ENCODE measurements around the gene ADD3. TPM values are rescaled to one million over a fixed set of nuclear protein-coding genes. Genes with fewer than 3 reads are reported as not detected.

ADD3 gene
- total RNA-seq, 2 donors from 2014 or later: 127 to 131 TPM

- intact Hi-C loops (cut with DNase I): no loop called here
- Histone ChIP-seq H3K9ac (ENCODE audit: low read depth in 2 of 2, low read length in 2 of 2) (no peak overlapping the region), H3K27ac (no peak overlapping the region), H3K27me3 (peaks cover 8% of the 10 kb centered on the region), H3K4me1 (peaks cover 12% of the 10 kb centered on the region), H3K4me3 (no peak overlapping the region), H3K36me3 (no peaks in the 10 kb centered on the region), H3K9me3 (no peaks in the 10 kb centered on the region)
- no peak for DNase-seq
- no peak for TF ChIP-seq CTCF (IDR thresholded peaks at IDR 0.05)
Observed at GRCh38 chr10:110169586-110169985, 161.8 kb downstream of the ADD3 start.

- no peak overlapping the region for H3K27ac ChIP-seq
- no peaks in the 10 kb centered on the region for H3K9me3 ChIP-seq
- H3K4me1 ChIP-seq: peaks cover 12% of the 10 kb centered on the region
- DNase-seq: no peak
- no peaks in the 10 kb centered on the region for H3K36me3 ChIP-seq
- no peak overlapping the region for H3K4me3 ChIP-seq
- peaks cover 8% of the 10 kb centered on the region for H3K27me3 ChIP-seq
- TF ChIP-seq CTCF (IDR thresholded peaks at IDR 0.05): no peak
- intact Hi-C loops (cut with DNase I): no loop called here
- H3K9ac ChIP-seq (ENCODE audit: low read depth in 2 of 2, low read length in 2 of 2): no peak overlapping the region
Observed at GRCh38 chr10:110170142-110170971, 162.6 kb downstream of the ADD3 start.

- intact Hi-C loops (cut with DNase I): no loop called here
Observed at GRCh38 chr10:110171032-110171431, 163.2 kb downstream of the ADD3 start.

GRCh38 chr10:110172155-110172554 is 164.4 kb downstream of the ADD3 start:
- Histone ChIP-seq H3K4me1 (peaks cover 12% of the 10 kb centered on the region), H3K9ac (ENCODE audit: low read depth in 2 of 2, low read length in 2 of 2) (no peak overlapping the region), H3K27me3 (peaks cover 8% of the 10 kb centered on the region), H3K4me3 (no peak overlapping the region), H3K27ac (no peak overlapping the region), H3K9me3 (no peaks in the 10 kb centered on the region), H3K36me3 (no peaks in the 10 kb centered on the region)
- intact Hi-C loops (cut with DNase I): no loop called here
- TF ChIP-seq CTCF (IDR thresholded peaks at IDR 0.05): no peak
- no peak for DNase-seq

More at GRCh38 chr10:110171032-110171431, 163.2 kb downstream of the ADD3 start:
- no peaks in the 10 kb centered on the region for H3K9me3 ChIP-seq
- H3K36me3 ChIP-seq: no peaks in the 10 kb centered on the region
- H3K27ac ChIP-seq: no peak overlapping the region
- DNase-seq: no peak
- H3K9ac ChIP-seq (ENCODE audit: low read depth in 2 of 2, low read length in 2 of 2): no peak overlapping the region
- no peak overlapping the region for H3K4me3 ChIP-seq
- no peak for TF ChIP-seq CTCF (IDR thresholded peaks at IDR 0.05)
- peaks cover 8% of the 10 kb centered on the region for H3K27me3 ChIP-seq
- peaks cover 12% of the 10 kb centered on the region for H3K4me1 ChIP-seq

GRCh38 chr10:110174201-110174600 is 166.4 kb downstream of the ADD3 start:
- H3K4me3 ChIP-seq: no peak overlapping the region
- H3K27ac ChIP-seq: no peak overlapping the region
- H3K4me1 ChIP-seq: peaks cover 7% of the 10 kb centered on the region
- no peaks in the 10 kb centered on the region for H3K27me3 ChIP-seq
- no peak for DNase-seq
- H3K9ac ChIP-seq (ENCODE audit: low read depth in 2 of 2, low read length in 2 of 2): no peak overlapping the region
- intact Hi-C loops (cut with DNase I): no loop called here
- H3K9me3 ChIP-seq: no peaks in the 10 kb centered on the region
- TF ChIP-seq CTCF (IDR thresholded peaks at IDR 0.05): no peak
- H3K36me3 ChIP-seq: no peaks in the 10 kb centered on the region

Data from colonic mucosa (tissue), 4 donors.